HEK293T (cell line): ENCODE results near the gene SMCR8.

ENCODE experiments used
- ARNT ChIP-seq: fragments of 450-650 bp; IDR thresholded peaks from 2 replicates; pipeline ENCODE4 v1.6.1; 2017; ENCODE audit warnings: mild to moderate bottlenecking
- CTBP1 ChIP-seq: fragments of 450-650 bp; IDR thresholded peaks from 2 replicates; pipeline ENCODE4 v1.6.1; 2016; ENCODE audit warnings: borderline replicate concordance
- FOXK2 ChIP-seq: fragments of 450-650 bp; IDR thresholded peaks from 2 replicates; pipeline ENCODE4 v1.6.1; 2016; ENCODE audit warnings: mild to moderate bottlenecking
- SUZ12 ChIP-seq: fragments of 450-650 bp; IDR thresholded peaks from 2 replicates; pipeline ENCODE4 v1.6.1; 2016; ENCODE audit warnings: mild to moderate bottlenecking
- TARDBP ChIP-seq: fragments of 450-650 bp; IDR thresholded peaks from 2 replicates; pipeline ENCODE4 v1.6.1; 2016

DNA sequence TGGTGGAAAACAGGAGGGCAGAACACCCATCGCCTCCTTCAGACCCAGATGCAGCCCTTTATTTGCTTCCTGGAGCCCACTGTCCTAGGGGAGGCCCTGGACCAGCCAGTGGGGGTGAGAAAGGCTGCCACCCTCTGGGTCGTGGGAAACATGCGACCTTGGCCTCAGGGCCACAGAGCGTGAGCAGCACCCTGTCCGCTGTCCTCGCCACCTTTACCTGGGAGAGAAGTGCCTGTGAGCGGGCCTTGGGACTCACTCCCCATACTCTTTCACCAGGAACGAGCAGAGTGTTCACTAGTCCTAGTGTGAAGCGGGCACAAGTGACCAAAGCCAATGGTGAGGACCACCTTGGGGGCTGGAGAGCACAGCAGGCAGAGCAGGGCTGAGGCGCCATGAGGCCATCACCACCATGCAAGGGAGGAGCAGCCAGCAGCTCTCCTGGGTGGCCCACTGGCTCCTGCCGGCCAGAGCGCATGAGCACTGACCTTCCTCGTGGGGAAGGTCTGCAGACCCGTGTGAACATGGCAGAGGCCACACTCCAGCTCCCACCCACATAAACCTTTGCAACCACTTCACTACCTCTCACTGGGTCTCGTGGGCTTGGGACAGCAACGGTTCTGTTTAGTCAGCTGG lies 8.5 kb downstream of the SMCR8 start:
- TF ChIP-seq SUZ12 (no peak), TARDBP (no peak), FOXK2 (no peak), CTBP1 (no peak), ARNT (no peak)
